T-cell (primary cell): ENCODE results near the gene SLC9A5. TPM values are rescaled to one million over a fixed set of nuclear protein-coding genes. Genes with fewer than 3 reads are reported as not detected.

Experiments
- ATAC-seq, 4 experiments: fragments of 200-7000 bp in 3 of 4; fragments of 150-1000 bp in 1 of 4; cut with Tn5 transposase; replicated peaks in 1 of 4; 1 replicate in 3 of 4; 2 replicates in 1 of 4; pipeline ENCODE4 v1.10.0; 2021; ENCODE audit warnings: moderate library complexity in 3 of 4, mild to moderate bottlenecking in 2 of 4, moderate number of reproducible peaks in 1 of 4
- CTCF ChIA-PET, 2 donors: fragments of 300-600 bp; sonication (Branson Sonifier 250); formaldehyde crosslinking; loops; one replicate each; lab custom pipeline; 2022; ENCODE audit warnings: antibody characterized with exemption in 2 of 2; lab: Charles Lee
- POLR2A ChIA-PET, 2 donors: fragments of 300-600 bp; sonication (Branson Sonifier 250); formaldehyde crosslinking; loops; one replicate each; lab custom pipeline; 2022; ENCODE audit warnings: antibody characterized with exemption in 2 of 2; lab: Charles Lee
- DNase-seq, 35 experiments: peaks; one replicate each; pipeline versions ENCODE4 v3.0.0 to v3.0.0-alpha.2; 2013 to 2023
- H3K27ac ChIP-seq: one replicate; pipeline ENCODE4 v1.5.1; 2013; ENCODE audit warnings: low read length
- H3K27me3 ChIP-seq, 2 experiments: replicated peaks in 1 of 2; 1 replicate in 1 of 2; 2 replicates in 1 of 2; pipeline versions ENCODE4 v1.6.1 to v1.7.0; 2013; ENCODE audit warnings: low read length in 1 of 2, mixed read lengths in 1 of 2; ENCODE audit not compliant: control insufficient read depth in 2 of 2, insufficient read depth in 2 of 2; ENCODE audit errors: extremely low read depth in 1 of 2
- H3K36me3 ChIP-seq, 2 donors: 1 replicate in 1 of 2; 2 replicates in 1 of 2; pipeline versions ENCODE4 v1.6.1 to v1.7.0; 2013; ENCODE audit warnings: low read length in 1 of 2; ENCODE audit not compliant: control insufficient read depth in 2 of 2, insufficient read depth in 1 of 2; ENCODE audit errors: extremely low read depth in 1 of 2
- H3K4me1 ChIP-seq, 2 experiments: 1 replicate in 1 of 2; 2 replicates in 1 of 2; pipeline versions ENCODE4 v1.6.1 to v1.7.0; 2013; ENCODE audit warnings: low read length in 2 of 2, mixed read lengths in 1 of 2; ENCODE audit not compliant: insufficient read depth in 2 of 2, control insufficient read depth in 1 of 2; ENCODE audit errors: extremely low read depth in 1 of 2
- H3K4me3 ChIP-seq, 2 donors: 1 replicate in 1 of 2; 2 replicates in 1 of 2; pipeline versions ENCODE4 v1.5.1 to v1.7.0; 2013; ENCODE audit warnings: mild to moderate bottlenecking in 2 of 2, low read length in 1 of 2, moderate library complexity in 1 of 2; ENCODE audit not compliant: control insufficient read depth in 1 of 2; ENCODE audit errors: extremely low read depth in 1 of 2
- H3K9me3 ChIP-seq: 2 replicates; pipeline ENCODE4 v1.7.0; 2013
- H3K27ac Mint-ChIP-seq, 2 donors: one replicate each; pipeline ENCODE4 v1.8.0; 2020 to 2021; ENCODE audit warnings: mild to moderate bottlenecking in 2 of 2, mixed read lengths in 2 of 2
- H3K27me3 Mint-ChIP-seq, 2 donors: one replicate each; pipeline ENCODE4 v1.8.0; 2021 to 2022; ENCODE audit warnings: mixed read lengths in 2 of 2
- H3K36me3 Mint-ChIP-seq: one replicate; pipeline ENCODE4 v1.8.0; 2021; ENCODE audit warnings: mixed read lengths
- H3K4me1 Mint-ChIP-seq, 3 donors: one replicate each; pipeline ENCODE4 v1.8.0; 2020 to 2022; ENCODE audit warnings: mixed read lengths in 3 of 3, mild to moderate bottlenecking in 1 of 3
- H3K4me3 Mint-ChIP-seq, 3 donors: one replicate each; pipeline ENCODE4 v1.8.0; 2020 to 2022; ENCODE audit warnings: mild to moderate bottlenecking in 3 of 3, mixed read lengths in 3 of 3, moderate library complexity in 3 of 3
- H3K9me3 Mint-ChIP-seq, 3 donors: one replicate each; pipeline ENCODE4 v1.8.0; 2020 to 2022; ENCODE audit warnings: mixed read lengths in 3 of 3
- WGBS: methylation state at CpG from one replicate; pipeline ENCODE4 v1.1.5; 2013; ENCODE audit warnings: missing lambda C conversion rate; ENCODE audit not compliant: insufficient coverage; 5-methylcytosine and 5-hydroxymethylcytosine counted together
- total RNA-seq, 35 experiments: library from RNA in 6 of 35; stranded (reverse) in 6 of 35; fragments of 120-200 nt in 1 of 35; gene quantifications; one replicate each; pipeline versions ENCODE4 v1.2.1 to v1.2.4 and lab custom pipeline; 2013 to 2026

SLC9A5 gene
- total RNA-seq, 5 donors from 2014 or later (not counting 1 experiment from before 2014, with no cell fraction given): 1.4 to 2.3 (median 2.2) TPM

DNA sequence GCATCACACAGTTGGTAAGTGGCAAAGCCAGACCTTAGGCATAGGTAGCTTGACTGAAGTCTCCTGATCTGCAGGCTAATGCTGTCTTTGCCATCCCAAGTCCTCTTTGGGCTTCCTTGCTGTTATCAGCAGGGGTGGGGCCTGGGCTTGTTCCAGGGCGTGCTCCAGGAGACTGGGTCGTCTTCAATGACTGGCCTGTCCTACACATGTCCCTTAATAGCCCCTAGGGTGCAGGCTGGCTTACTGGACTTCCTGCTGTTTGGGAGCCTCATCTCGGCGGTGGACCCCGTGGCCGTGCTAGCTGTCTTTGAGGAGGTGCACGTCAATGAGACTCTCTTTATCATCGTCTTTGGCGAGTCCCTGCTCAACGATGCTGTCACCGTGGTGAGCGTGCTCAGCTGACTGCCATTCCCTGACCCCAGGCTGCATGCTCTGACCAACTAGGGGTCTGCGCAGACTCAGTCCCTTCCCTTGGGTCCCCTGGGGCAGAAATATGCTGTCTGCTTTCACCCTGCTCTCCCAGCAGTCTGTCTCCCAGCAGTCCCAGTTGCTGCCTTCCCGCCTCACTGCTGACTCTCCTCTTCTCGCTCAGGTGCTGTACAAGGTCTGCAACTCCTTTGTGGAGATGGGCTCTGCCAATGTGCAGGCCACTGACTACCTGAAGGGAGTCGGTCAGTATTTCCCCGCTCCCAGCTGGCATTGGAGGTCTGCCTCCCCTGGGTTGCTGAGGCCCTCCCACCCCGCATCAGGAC is 6.2 kb downstream of the SLC9A5 start:
- Mint-ChIP-seq H3K27me3 (peaks cover 0 to 19% of the 10 kb centered on the region in 2 donors), H3K36me3 (no peaks in the 10 kb centered on the region), H3K4me1 (peaks cover 0 to 2% (median under 1%) of the 10 kb centered on the region in 3 donors), H3K4me3 (no peak overlapping the region), H3K27ac (no peak overlapping the region), H3K9me3 (no peaks in the 10 kb centered on the region)
- H3K36me3 ChIP-seq: no peaks in the 10 kb centered on the region
- ChIA-PET POLR2A (no interaction called here), CTCF (no interaction called here)
- DNase-seq: no peak
- ATAC-seq: no peak
- no peaks in the 10 kb centered on the region for H3K9me3 ChIP-seq
- 90% methylated on average over 13 of the region's 18 CpGs for WGBS
- no peak overlapping the region for H3K27ac ChIP-seq
- H3K4me1 ChIP-seq: peaks cover 0 to 2% of the 10 kb centered on the region in 2 experiments
- no peak overlapping the region for H3K4me3 ChIP-seq
- H3K27me3 ChIP-seq: peaks cover 6 to 53% of the 10 kb centered on the region in 2 experiments

DNA sequence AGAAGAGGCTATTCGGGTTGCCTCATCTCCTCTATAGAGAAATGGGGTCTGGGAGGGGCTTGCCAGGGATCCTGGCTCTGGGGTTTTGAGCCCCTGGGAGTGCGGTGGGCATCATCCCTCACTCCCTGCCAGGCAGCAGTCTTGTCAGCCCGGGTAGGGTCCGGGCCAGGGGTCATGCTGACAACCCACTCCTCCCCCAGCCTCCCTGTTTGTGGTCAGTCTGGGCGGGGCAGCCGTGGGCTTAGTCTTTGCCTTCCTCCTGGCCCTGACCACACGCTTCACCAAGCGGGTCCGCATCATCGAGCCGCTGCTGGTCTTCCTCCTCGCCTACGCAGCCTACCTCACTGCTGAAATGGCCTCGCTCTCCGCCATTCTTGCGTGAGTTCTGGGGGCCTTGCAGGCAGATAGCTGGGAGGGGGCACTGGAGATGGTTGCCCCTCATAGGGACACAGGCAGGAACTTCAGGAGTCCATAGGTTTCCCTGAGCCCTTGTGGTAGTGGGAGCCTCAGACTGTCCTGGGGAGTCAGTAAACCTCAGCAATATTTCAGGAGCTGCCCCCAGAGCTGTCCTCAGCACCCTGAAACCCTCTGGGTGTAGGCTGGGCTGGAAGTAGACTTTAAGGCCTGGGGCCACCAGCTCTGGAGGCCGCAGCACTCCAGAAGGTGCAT is 6.9 kb downstream of the SLC9A5 start:
- ChIA-PET CTCF (no interaction called here), POLR2A (interaction anchor here in 1 of 2 donors (0.6 kb wide), 1 partner anchor 20 kb away, joined by 4 read pairs; no protein-coding TSS in a partner anchor)
- Mint-ChIP-seq H3K9me3 (no peaks in the 10 kb centered on the region), H3K4me1 (no peaks in the 10 kb centered on the region), H3K36me3 (no peaks in the 10 kb centered on the region), H3K27ac (no peak overlapping the region), H3K27me3 (peaks cover 4 to 16% of the 10 kb centered on the region in 2 donors), H3K4me3 (no peak overlapping the region)
- ATAC-seq: no peak
- 89% methylated on average over 14 of the region's 17 CpGs for WGBS
- Histone ChIP-seq H3K4me3 (no peak overlapping the region), H3K4me1 (no peaks in the 10 kb centered on the region), H3K9me3 (no peaks in the 10 kb centered on the region), H3K36me3 (no peaks in the 10 kb centered on the region), H3K27me3 (peaks cover 0 to 52% of the 10 kb centered on the region in 2 experiments), H3K27ac (no peak overlapping the region)
- no peak for DNase-seq

DNA sequence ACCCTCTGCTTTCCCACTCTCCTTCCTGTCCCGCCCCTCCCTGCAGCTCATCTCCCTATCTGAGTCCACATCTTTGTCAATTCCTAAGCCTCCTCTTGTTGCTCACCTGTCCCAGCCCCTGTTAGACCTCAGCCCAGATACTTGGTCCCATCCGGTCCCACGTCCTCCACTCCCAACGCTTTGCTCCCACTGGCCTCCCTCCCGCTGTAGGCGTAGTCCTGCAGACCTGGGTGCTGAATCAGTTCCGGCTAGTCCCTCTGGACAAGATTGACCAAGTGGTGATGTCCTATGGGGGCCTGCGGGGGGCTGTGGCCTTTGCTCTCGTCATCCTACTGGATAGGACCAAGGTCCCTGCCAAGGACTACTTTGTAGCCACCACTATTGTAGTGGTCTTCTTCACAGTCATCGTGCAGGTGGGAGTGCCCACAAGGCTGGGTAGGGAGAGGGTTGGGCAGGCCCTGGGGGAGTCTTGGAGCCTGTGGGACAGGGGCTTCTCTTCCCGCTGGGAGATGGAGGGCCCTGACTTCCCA is 8.0 kb downstream of the SLC9A5 start:
- H3K36me3 ChIP-seq: no peaks in the 10 kb centered on the region
- no peak overlapping the region for H3K27ac Mint-ChIP-seq
- peaks cover 10 to 13% of the 10 kb centered on the region in 2 donors for H3K27me3 Mint-ChIP-seq
- no peaks in the 10 kb centered on the region for H3K36me3 Mint-ChIP-seq
- DNase-seq (no peak), ATAC-seq (no peak)
- 96% methylated on average over 8 of the region's 11 CpGs for WGBS
- H3K27me3 ChIP-seq: peaks cover 0 to 50% of the 10 kb centered on the region in 2 experiments
- H3K4me3 Mint-ChIP-seq: no peak overlapping the region
- POLR2A ChIA-PET: interaction anchor here in 1 of 2 donors (0.6 kb wide), 1 partner anchor 14 kb away, joined by 3 read pairs; no protein-coding TSS in a partner anchor
- H3K4me1 Mint-ChIP-seq: no peaks in the 10 kb centered on the region
- no peaks in the 10 kb centered on the region for H3K4me1 ChIP-seq
- CTCF ChIA-PET: no interaction called here
- H3K27ac ChIP-seq: no peak overlapping the region
- no peaks in the 10 kb centered on the region for H3K9me3 Mint-ChIP-seq
- no peak overlapping the region for H3K4me3 ChIP-seq
- no peaks in the 10 kb centered on the region for H3K9me3 ChIP-seq

DNA sequence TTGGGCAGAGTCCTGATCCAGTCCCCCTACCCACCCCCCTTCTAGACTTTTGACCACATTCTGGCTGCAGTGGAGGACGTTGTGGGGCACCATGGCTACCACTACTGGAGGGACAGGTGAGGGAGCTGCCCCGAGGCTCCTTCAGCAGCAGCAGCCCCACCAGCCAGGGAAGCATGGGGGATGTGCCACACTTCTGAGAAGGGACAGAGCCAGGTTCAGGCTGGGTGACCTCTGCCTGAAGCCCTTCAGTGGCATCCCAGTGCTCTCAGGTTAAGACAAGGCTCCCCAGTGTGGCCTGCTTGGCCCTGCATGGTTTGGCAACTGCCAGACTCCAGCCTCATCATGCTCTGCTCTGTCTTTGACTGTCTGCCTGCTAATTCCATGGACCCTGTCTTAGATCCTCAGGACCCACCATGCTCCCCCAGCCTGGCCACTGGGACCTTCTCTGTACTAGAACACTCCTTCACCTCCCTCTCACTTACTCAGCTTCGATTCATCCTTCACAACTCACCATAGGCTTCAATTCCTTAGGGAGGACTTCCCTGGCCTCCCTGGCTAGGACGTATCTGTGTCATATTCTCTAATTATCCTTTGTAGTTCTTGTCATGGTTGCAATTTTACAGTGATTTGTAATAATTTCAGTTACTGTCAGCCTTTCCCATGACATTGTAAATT is 8.8 kb downstream of the SLC9A5 start:
- Mint-ChIP-seq H3K4me3 (no peak overlapping the region), H3K9me3 (no peaks in the 10 kb centered on the region), H3K27ac (no peak overlapping the region), H3K27me3 (peaks cover 16 to 17% of the 10 kb centered on the region in 2 donors), H3K4me1 (no peaks in the 10 kb centered on the region), H3K36me3 (no peaks in the 10 kb centered on the region)
- Histone ChIP-seq H3K4me1 (no peaks in the 10 kb centered on the region), H3K27ac (no peak overlapping the region), H3K9me3 (no peaks in the 10 kb centered on the region), H3K27me3 (peaks cover 0 to 47% of the 10 kb centered on the region in 2 experiments), H3K4me3 (no peak overlapping the region), H3K36me3 (no peaks in the 10 kb centered on the region)
- ATAC-seq: no peak
- ChIA-PET POLR2A (no interaction called here), CTCF (interaction anchor here (0.6 to 0.8 kb wide), 2 partner anchors 233 to 404 kb away, joined by 3 read pairs; no protein-coding TSS in a partner anchor)
- no peak for DNase-seq
- WGBS: 68% methylated on average over 2 of the region's 4 CpGs

DNA sequence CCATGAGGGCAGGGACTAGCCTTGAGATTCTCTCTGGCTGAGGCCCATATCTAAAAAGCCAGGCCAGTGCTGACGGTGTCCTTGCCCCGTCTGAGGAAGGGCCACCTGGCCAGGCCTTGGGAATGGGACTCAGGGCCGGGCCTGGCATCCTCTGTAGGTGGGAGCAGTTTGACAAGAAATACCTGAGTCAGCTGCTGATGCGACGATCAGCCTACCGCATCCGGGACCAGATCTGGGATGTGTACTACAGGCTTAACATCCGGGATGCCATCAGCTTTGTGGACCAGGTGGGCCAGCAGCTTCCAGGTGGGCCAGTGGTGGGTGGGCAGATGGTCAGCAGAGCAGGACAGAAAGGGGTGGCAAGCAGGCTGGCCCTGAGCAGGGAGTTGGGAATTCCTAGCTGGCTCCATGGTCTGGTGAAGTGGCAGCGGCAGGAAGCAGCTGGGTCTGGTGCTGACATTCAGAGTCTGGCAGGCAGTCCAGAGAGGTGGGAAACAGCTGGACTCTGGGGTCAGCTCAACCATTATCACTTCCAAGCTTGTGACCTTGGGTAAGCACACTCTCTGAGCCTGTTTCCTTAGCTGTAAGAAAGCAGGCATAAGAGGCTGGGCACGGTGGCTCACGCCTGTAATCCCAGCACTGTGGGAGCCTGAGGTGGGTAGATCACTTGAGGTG is 9.5 kb downstream of the SLC9A5 start:
- Mint-ChIP-seq H3K4me1 (no peaks in the 10 kb centered on the region), H3K36me3 (no peaks in the 10 kb centered on the region), H3K4me3 (no peak overlapping the region), H3K27ac (no peak overlapping the region), H3K9me3 (no peaks in the 10 kb centered on the region), H3K27me3 (peaks cover 20 to 23% of the 10 kb centered on the region in 2 donors)
- 91% methylated on average over 9 of the region's 11 CpGs for WGBS
- no peaks in the 10 kb centered on the region for H3K4me1 ChIP-seq
- no peak for DNase-seq
- H3K9me3 ChIP-seq: no peaks in the 10 kb centered on the region
- no peaks in the 10 kb centered on the region for H3K36me3 ChIP-seq
- no peak for ATAC-seq
- no peak overlapping the region for H3K27ac ChIP-seq
- H3K4me3 ChIP-seq: no peak overlapping the region
- ChIA-PET CTCF (interaction anchor here (0.7 to 0.8 kb wide), 2 partner anchors 14 to 404 kb away, joined by 3 to 7 read pairs; no protein-coding TSS in a partner anchor), POLR2A (no interaction called here)
- peaks cover 0 to 49% of the 10 kb centered on the region in 2 experiments for H3K27me3 ChIP-seq
